H4 (cell line): ENCODE measurements around the gene TNFRSF8. TPM values are rescaled to one million over a fixed set of nuclear protein-coding genes. Genes with fewer than 3 reads are reported as not detected.
"Not testable (repeated sequence)": the region's sequence is repeated elsewhere in the genome, so short reads cannot be mapped to it uniquely, and the experiment has no call there.

Source experiments
- DNase-seq: peaks from one replicate; pipeline ENCODE4 v3.0.0-alpha.2; 2015; ENCODE audit warnings: low spot score
- total RNA-seq: library from RNA; depleted of rRNA; stranded (reverse); fragments of >200 nt; shearing (Covaris generic); gene quantifications from 2 replicates; pipeline ENCODE4 v1.2.3, GENCODE V29; 2014

Gene TNFRSF8
- total RNA-seq, 1 experiment from 2014 or later, result 0.02 TPM

DNA sequence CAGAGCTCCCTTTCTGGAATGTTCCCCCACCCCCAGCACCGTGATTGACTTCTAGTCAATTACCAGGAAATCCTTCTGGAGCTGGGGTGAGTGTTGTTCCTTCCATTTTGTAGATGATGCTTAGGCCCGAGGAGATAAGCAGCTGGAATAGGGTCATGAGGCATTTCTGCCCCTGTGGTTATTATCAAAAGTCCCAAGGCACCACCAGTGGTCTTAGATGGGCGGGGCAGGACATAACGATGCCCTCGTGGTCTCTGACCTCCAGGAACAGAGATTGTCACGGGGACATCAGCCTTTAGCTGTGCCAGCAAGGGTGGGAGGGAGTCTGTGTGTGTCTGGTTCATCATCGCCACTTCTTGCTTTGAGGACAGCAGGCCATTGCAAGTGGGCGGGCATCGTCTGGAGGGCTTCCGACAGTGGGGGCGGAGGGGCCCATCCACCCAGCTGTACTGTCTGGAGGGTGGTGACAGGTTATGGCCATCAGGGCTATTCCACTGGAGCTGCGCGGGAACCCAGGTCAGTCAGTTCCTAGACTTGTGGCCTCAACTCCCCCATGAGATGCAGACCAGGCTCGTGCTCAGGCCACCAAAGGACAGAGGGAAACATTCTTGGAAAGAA, 22.6 kb downstream of the TNFRSF8 start:
- no peak for DNase-seq

DNA sequence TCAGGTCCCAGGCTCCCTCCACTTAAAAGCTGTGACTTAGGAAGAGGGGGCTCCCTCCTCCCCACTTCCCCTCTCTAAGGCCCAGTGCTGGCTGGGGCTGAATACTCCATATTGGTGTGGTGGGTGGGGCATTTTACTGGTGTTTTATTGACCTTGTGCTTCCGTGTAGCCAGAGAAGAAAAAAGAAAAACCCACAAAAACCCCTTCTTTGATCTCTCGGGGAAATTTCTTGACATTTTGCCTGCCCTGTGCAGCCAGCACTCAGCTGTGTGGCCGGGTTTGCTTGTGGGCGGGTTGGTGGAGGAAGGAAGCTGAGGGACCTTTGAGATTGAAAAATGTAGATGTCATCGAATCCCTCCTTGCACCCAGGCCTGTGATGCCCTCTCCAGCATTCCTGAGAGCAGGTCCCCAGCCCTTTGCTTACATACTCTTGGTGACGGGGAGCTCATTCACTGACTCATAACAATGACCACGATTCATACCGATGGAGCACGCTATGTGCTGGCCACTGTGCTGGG, 24.8 kb downstream of the TNFRSF8 start:
- no peak for DNase-seq

DNA sequence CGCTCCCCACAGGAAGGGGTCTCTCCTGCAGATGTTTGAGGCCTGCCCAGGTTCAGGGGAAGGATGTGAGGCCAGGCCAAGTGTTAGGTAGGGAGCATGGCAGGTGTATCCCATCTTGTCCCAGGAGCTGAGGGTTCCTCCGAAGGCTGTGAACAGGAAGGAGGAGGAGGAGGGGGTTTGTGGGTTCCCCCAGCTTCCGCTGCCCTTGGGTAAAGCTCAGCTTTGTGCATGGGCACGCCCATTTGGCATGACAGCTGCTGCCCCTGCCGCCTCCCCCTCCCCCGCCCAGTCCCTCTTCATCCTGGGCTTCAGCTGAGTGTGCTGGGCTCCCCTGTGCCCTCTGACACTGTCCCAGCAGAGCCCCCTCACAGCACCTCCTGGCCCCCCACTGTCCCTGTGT, 25.5 kb downstream of the TNFRSF8 start:
- DNase-seq, result no peak

DNA sequence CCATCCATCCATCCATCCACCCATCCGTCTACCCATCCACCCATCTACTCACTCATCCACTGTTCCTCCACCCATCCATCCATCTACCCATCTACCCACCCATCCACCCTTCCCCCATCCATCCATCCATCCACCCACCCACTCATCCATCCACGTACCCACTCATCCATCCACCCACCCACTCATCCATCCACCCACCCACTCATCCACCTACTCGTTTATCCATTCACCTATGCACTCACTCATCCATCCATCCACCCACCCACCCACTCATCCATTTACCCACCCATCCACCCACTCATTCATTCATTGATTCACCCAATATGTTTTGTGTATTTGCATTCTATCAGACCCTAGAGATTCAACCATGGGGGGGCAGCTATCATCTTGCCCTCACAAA, 27.2 kb downstream of the TNFRSF8 start:
- DNase-seq, result no peak

DNA sequence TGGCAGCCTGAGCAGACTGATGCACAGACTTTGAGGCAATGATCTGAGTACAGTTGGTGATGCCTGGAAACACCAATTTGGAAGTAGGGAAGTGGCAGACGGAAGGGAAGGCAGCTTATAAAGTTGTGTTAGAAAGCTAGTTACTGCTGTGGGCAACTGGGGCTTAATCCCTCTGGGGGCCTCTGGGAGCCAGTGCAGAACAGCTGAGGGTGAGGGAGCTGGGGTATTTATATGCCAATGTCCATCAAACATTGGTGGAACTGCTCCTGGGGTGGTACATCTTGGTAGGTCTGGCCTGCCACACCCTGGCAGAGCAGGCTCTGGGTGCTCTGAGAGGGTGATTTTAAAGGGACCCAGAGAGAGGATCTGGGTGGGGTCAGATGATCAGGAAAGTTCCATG, 28.1 kb downstream of the TNFRSF8 start:
- no peak for DNase-seq

DNA sequence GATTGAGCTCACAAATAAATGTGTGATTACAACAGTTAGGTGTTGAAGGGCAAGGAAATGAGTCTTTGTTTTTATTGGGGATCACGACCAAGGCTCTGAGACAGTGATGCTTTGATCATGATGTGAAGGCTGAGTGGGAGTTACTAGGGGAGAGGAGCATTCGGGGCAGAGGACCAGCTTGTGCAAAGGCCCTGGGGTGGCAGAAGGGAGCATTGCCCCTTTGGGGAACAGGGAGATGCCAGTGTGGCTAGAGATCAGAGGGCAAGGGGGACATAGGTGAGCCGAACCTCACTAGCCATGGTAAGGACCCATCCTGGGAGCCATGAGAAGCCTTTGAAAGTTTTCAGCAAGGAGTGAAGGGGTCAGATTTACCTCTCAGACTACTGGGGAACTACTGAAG, 31.1 kb downstream of the TNFRSF8 start:
- no peak for DNase-seq

DNA sequence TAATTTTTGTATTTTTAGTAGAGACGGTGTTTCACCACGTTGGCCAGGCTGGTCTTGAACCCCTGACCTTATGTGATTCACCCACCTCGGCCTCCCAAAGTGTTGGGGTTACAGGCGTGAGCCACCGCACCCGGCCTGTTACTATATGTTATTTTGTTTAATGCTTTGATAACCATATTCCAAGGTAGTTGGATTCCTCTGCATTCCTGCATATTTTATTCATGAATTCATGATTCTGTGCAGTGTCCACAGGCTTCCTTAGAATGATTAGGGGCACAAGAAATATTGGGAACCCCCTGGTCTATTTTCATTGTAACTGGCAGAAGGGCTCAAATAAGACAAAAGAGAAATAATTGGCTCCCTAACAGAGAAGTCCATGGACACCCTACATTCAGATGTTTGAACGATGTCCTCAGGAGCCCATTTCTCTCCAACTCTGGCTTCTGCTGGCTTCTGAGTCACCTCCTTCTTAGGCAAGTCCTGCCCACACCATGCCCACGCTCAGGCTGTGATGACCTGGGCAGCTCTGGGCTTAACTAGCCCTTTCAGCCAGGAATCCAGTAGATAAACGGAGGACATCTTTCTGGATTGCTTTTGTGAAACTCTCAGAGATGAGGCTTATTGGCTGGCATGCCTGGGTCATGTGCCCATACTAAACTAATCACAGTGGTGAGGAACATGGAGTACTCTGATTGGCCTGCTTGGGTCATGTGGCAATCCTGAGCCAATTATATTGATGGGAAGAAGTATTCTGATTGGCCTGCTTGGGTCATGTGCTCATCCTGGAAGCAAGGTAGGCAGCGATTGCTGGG, 32.6 kb downstream of the TNFRSF8 start:
- peak; percentile 56 for DNase-seq

DNA sequence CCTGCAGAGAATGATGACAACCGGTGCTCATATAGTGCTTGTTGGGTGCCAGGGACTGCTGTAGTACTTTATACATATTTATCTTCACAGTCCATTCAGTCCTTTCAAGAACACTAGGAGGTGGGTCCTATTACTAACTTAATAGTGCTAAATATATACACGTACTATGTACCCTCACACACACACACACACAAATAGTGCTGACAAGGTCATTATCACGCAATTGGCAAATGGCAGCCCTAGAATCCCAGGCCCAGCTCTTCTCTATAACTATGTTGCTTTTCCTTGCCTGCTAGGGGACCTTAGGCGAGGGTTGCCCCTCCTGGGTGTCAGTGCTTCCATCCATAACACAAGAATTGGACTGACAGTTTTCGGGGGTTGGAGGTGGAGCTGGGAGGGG, 33.5 kb downstream of the TNFRSF8 start:
- no peak for DNase-seq

DNA sequence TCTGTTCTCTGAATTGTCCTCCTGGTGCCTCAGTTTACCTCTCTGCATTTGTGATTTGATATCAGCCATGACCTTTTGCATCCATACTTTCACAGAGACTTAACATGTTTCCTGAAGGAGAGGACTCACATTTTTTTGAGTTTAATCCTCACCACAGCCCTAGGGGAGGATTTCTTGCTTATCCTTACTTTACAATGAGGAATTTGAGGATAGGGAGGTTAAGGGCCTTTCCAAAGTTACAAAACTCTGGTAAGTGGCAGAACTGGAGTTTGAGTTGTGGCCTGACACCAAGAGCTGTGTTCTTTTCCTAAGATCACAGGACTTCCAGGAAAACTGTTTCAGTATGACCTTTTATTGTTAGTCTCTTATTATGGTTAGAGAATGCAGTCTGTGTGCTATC, 34.2 kb downstream of the TNFRSF8 start:
- DNase-seq, result no peak

DNA sequence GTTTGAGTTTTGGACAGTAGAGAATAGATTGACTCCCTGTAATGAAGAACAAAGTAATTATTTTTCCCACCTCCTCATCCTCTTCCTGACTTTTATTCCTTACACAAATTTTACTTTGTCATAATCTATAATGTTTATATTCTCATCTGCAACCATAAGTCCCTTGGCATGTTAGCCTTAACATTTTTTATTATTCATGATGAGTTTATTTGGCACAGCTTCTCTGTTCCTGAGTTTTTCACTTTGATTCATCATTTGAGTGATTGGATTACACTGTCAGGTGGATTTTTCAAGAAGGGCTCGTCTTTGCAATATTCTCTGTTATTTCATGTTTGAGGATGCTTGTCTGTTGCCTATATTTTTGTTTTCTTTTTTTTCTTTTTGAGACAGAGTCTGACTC, 35.7 kb downstream of the TNFRSF8 start:
- no peak for DNase-seq

DNA sequence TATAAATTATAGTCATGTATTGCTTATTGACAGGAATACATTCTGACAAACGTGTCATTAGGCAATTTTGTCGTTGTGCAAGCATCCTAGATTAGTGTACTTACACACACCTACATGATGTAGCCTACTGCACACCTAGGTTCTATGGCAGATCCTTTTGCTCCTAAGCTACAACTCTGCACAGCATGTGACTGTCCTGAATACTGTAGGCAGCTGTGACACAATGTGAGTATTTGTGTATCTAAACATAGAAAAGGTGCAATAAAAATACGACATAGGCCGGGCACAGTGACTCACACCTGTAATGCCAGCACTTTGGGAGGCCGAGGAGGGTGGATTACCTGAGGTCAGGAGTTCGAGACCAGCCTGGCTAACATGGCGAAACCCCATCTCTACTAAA, 36.5 kb downstream of the TNFRSF8 start:
- DNase-seq, result no peak

DNA sequence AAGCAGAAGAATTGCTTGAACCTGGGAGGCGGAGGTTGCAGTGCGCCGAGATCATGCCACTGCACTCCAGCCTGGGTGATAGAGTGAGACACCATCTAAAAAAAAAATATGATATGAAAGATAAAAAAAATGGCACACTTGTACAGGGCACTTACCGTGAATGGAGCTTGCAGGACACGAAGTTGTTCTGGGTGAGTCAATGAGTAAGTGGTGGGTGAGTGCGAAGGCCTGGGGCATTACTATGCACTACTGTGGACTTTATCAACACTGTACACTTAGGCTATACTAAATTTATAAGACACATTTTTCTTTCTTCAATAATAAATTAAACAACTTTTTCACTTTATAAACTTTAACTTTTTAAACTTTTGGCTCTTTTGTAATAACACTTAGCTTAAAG, 37.0 kb downstream of the TNFRSF8 start:
- no peak for DNase-seq

DNA sequence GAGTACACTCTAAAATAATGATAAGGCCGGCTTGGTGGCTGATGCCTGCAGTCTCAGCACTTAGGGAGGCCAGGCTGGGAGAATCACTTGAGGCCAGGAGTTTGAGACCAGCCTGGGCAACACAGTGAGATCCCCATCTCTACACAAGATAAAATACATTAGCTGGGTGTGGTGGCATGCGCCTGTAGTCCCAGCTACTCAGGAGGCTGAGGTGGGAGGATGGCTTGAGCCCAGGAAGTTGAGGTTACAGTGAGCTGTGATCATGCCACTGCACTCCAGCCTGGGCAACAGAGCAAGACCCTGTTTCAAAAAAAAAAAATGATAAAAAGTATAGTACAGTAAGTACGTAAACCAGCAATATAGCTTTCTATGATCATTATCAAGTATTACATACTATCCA, 38.0 kb downstream of the TNFRSF8 start:
- not testable (repeated sequence) for DNase-seq

DNA sequence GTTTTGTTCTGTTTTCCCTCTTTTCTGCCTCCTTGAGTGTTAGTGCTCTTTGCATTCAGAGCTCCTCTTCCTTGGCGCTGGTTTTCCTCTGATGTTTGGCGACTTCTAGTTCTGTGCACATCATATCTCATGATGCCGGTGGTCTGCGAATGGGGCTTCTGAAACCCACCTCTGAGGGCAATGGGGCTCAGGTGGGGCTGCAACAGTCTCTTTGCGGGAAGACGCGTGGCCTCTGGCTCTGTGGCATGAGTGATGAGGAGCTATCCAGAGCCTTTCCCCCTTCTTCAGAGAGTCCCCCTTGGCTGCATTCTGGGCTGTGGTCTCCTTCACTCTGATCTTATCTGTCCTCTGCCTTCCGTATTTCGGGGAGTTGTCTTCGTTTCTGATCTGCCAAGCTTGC, 39.0 kb downstream of the TNFRSF8 start:
- DNase-seq, result no peak

DNA sequence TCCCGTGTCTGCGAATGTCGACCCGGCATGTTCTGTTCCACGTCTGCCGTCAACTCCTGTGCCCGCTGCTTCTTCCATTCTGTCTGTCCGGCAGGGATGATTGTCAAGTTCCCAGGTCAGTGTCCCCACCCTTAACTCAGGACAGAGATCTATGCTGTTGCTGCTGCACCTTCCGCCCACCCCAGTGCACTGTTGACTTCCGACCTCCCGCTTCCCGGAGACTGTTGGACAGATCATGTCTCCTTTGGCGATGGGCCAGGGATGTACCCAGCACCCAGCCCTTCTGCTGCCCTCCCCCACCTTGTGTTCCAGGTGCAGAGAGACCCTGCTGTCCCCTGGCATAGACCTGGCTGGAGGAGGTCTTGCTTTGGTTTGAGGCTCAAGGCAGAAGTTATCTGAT, 41.3 kb downstream of the TNFRSF8 start:
- no peak for DNase-seq

DNA sequence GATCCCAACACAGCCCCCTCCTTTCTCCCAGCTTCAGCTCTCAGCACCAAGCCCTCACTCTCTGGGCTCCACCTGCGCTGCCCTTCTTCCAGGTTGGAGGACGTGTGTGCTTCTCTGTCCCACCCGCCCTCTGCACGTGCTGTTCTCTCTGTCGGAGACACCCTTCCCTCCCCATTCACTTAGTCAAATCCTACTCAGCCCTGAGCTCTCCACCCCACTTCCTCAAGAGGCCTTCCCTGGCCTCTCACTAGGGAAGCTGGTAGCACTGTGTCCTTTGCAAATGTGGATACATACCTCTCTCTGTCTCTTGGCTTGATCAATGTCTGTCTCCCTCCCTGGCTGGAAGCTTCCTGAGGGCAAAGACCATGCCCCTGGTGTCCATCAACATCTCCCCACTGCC, 43.0 kb downstream of the TNFRSF8 start:
- no peak for DNase-seq

DNA sequence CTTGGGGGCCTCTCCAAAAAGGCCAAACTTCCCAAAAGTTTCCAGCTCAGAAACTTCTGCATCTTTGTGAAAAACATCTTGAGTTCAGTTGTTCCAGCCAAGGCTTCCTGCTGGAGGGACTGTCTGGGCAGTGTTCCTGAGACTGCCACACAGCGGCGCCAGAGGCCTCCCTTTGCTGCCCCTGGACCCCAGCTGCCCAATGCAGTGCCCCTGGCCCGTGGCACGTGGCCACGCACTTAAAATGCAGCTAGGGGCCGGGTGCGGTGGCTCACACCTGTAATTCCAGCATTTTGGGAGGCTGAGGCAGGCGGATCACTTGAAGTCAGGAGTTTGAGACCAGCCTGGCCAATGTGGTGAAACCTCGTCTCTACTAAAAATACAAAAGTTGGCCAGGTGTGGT, 43.8 kb downstream of the TNFRSF8 start:
- not testable (repeated sequence) for DNase-seq

DNA sequence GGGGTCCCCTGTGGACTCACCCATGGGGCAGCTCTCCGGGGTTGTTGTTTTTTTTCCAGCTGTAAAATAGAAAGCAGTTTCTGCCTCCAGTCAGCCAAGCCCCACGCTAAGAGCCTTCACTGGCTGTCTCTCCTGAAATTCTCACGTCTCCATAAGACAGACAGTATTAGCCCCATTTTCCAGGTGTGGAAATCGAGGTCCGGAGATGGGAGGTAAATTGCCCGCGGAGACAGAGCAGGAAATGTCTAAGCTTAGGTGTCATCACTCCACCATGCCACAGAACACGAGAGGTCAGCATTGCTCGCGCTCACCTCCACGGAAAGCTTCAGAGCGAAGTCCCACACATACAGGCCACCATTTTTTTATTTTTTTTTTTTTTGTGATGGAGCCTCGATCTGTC, 44.6 kb downstream of the TNFRSF8 start:
- DNase-seq, result no peak

DNA sequence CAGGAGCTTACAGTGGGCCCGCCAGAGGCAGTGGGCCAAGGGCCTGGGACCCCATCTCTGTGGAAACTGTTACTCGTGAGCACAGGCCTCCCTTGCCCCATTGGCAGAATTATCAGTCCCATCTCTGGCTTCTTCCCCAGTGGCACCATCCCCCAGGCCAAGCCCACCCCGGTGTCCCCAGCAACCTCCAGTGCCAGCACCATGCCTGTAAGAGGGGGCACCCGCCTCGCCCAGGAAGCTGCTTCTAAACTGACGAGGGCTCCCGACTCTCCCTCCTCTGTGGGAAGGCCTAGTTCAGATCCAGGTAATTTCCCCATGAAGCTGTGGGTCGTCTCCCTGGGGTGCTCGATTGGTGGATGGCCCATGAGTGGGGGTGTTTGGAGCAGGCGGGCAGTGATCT, 46.8 kb downstream of the TNFRSF8 start:
- no peak for DNase-seq

DNA sequence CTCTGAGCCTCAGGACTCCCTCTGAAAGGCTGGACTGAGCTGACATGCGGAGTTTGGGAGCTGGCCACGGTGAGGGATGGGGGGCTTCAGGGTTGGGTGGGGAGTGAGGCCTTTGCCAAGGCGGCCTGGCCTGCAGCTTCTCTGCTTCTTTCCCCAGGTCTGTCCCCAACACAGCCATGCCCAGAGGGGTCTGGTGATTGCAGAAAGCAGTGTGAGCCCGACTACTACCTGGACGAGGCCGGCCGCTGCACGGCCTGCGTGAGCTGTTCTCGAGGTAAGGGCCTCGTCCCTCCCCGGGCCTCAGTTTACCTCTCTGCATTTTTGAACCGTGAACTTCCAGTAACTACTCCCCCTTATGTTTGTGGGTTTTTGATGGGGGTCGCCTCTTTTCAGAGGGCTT, 48.6 kb downstream of the TNFRSF8 start:
- no peak for DNase-seq

DNA sequence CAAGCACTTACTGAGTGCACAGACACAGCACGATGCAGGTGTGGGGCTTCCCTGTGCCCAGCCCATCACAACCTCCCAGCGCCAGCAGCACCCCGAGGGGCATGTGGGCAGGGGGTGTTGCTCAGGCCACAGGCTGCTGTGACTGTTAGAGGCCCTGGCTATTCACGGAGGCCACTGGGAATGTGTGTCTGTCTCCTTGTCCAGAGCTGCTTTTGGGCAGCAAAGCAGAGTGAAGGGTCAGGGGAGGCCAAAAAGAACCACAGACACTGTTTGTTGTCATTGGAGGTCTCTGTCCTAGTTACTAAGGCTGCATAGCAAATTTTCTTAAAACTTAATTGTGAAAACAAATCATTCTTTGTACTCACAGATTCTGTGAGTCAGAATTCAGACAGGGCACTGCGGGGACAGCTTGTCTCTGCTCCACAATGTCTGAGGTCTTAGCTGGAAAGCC, 49.6 kb downstream of the TNFRSF8 start:
- DNase-seq, result no peak

DNA sequence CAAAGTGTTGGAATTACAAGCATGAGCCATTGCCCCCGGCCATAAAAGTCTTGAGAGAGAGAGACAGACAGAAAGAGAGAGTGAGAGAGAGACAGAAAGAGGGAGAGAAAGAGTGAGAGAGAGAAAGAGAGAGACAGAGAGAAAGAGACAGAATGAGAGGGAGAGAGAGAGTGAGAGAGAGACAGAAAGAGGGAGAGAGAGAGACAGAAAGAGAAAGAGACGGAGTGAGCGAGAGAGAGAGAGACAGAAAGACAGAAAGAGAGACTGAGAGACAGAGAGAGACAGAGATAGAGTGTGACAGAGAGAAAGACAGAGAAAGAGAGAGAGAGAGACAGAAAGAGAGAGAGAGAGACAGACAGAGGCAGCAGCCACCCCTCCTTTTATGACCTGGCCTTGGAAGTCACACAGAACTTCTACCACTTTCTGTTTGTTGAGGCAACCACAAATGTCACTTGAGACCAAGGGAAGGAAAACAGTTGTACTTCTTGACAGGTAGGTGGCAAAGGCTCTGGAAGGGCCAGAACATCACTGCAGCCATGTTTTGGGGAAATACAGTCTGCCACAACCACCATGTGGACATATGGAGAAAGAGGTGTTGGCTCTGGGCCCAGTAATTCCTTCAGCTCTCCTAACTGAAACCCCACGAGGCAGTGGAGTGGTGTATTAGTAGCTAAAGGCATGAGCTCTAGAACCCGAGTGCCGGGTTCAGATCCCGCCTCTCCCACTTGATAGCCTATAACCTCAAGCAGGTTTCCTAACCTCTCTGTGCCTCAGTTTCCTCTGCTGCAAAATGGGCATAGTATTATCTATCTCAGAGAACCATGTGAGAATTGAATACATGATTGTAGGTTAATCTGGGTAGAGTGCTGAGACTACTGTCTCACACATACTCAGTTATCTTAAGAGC, 50.6 kb downstream of the TNFRSF8 start:
- DNase-seq, result peak; percentile 42
